DMS79 (cell line): Measurements from ENCODE around the gene PPIAL4G.
"Not testable (repeated sequence)": the region's sequence is repeated elsewhere in the genome, so short reads cannot be mapped to it uniquely, and the experiment has no call there.

ENCODE experiments used
- DNase-seq: peaks from one replicate; lab custom pipeline; 2025; lab: John Stamatoyannopoulos, UW

The PPIAL4G gene

GRCh38 chr1:148483029-148483428 lies at the start of gene PPIAL4G:
PPIAL4G (minus strand) TSS chr1:148483302; CDS start chr1:148483252, 50 bp downstream.
- DNase-seq, result not testable (repeated sequence)

- DNase-seq, result not testable (repeated sequence)
Measured at GRCh38 chr1:148532158-148532557, 49.1 kb upstream of the PPIAL4G start.

- not testable (repeated sequence) for DNase-seq
Measured at GRCh38 chr1:148529101-148529567, 46.0 kb upstream of the PPIAL4G start.

- DNase-seq, result not testable (repeated sequence)
Measured at GRCh38 chr1:148528591-148528990, 45.5 kb upstream of the PPIAL4G start.

- not testable (repeated sequence) for DNase-seq
Measured at GRCh38 chr1:148526587-148526986, 43.5 kb upstream of the PPIAL4G start.

GRCh38 chr1:148523205-148524144 lies 40.4 kb upstream of the PPIAL4G start:
- not testable (repeated sequence) for DNase-seq

GRCh38 chr1:148522561-148523204 lies 39.6 kb upstream of the PPIAL4G start:
- DNase-seq, result peak; percentile 94

GRCh38 chr1:148522072-148522471 lies 39.0 kb upstream of the PPIAL4G start:
- DNase-seq, result peak; percentile 86

- DNase-seq, result not testable (repeated sequence)
Measured at GRCh38 chr1:148514310-148514709, 31.2 kb upstream of the PPIAL4G start.

GRCh38 chr1:148512571-148513184 lies 29.6 kb upstream of the PPIAL4G start:
- DNase-seq, result not testable (repeated sequence)

GRCh38 chr1:148493933-148494332 lies 10.8 kb upstream of the PPIAL4G start:
- DNase-seq, result not testable (repeated sequence)

GRCh38 chr1:148481134-148481533 lies 2.0 kb downstream of the PPIAL4G start:
- not testable (repeated sequence) for DNase-seq

- DNase-seq, result not testable (repeated sequence)
Measured at GRCh38 chr1:148459694-148460093, 23.4 kb downstream of the PPIAL4G start.

- not testable (repeated sequence) for DNase-seq
Measured at GRCh38 chr1:148458901-148459581, 24.1 kb downstream of the PPIAL4G start.

- DNase-seq, result not testable (repeated sequence)
Measured at GRCh38 chr1:148458398-148458797, 24.7 kb downstream of the PPIAL4G start.

GRCh38 chr1:148452845-148453244 lies 30.3 kb downstream of the PPIAL4G start:
- DNase-seq, result not testable (repeated sequence)

- DNase-seq, result not testable (repeated sequence)
Measured at GRCh38 chr1:148439654-148440325, 43.3 kb downstream of the PPIAL4G start.

GRCh38 chr1:148435406-148435805 lies 47.7 kb downstream of the PPIAL4G start:
- no peak for DNase-seq

GRCh38 chr1:148434832-148435231 lies 48.3 kb downstream of the PPIAL4G start:
- no peak for DNase-seq

GRCh38 chr1:148432916-148433317 lies 50.2 kb downstream of the PPIAL4G start:
- DNase-seq, result not testable (repeated sequence)
